Measurements from ENCODE around the gene GLT6D1.
"Not testable (repeated sequence)": the region's sequence is repeated elsewhere in the genome, so short reads cannot be mapped to it uniquely, and the experiment has no call there.

The GLT6D1 gene

GRCh38 chr9:135639196-135639595 lies at the start of gene GLT6D1:
Gene GLT6D1, minus strand, starts transcription at chr9:135639540. Its CDS starts 353 bp downstream, at chr9:135639187.
- no peak for DNase-seq

- no peak for DNase-seq
Observed at GRCh38 chr9:135689011-135689410, 49.7 kb upstream of the GLT6D1 start.

GRCh38 chr9:135687216-135687615 lies 47.9 kb upstream of the GLT6D1 start:
- DNase-seq, result no peak

- DNase-seq, result no peak
Observed at GRCh38 chr9:135684691-135685090, 45.4 kb upstream of the GLT6D1 start.

GRCh38 chr9:135683401-135684034 lies 44.2 kb upstream of the GLT6D1 start:
- DNase-seq, result no peak

- DNase-seq, result no peak
Observed at GRCh38 chr9:135681161-135681560, 41.8 kb upstream of the GLT6D1 start.

GRCh38 chr9:135680056-135680455 lies 40.7 kb upstream of the GLT6D1 start:
- DNase-seq, result no peak

GRCh38 chr9:135678236-135679017 lies 39.1 kb upstream of the GLT6D1 start:
- no peak for DNase-seq

- no peak for DNase-seq
Observed at GRCh38 chr9:135677641-135678168, 38.4 kb upstream of the GLT6D1 start.

- DNase-seq, result no peak
Observed at GRCh38 chr9:135676891-135677290, 37.6 kb upstream of the GLT6D1 start.

GRCh38 chr9:135674977-135675376 lies 35.6 kb upstream of the GLT6D1 start:
- DNase-seq, result no peak

- no peak for DNase-seq
Observed at GRCh38 chr9:135673941-135674340, 34.6 kb upstream of the GLT6D1 start.

GRCh38 chr9:135672786-135673185 lies 33.4 kb upstream of the GLT6D1 start:
- DNase-seq, result not testable (repeated sequence)

GRCh38 chr9:135671591-135672041 lies 32.3 kb upstream of the GLT6D1 start:
- no peak for DNase-seq

GRCh38 chr9:135670721-135671590 lies 31.6 kb upstream of the GLT6D1 start:
- no peak for DNase-seq

GRCh38 chr9:135669616-135670285 lies 30.4 kb upstream of the GLT6D1 start:
- DNase-seq, result no peak

- DNase-seq, result not testable (repeated sequence)
Observed at GRCh38 chr9:135669018-135669417, 29.7 kb upstream of the GLT6D1 start.

- no peak for DNase-seq
Observed at GRCh38 chr9:135667463-135668001, 28.2 kb upstream of the GLT6D1 start.

- no peak for DNase-seq
Observed at GRCh38 chr9:135666534-135667462, 27.5 kb upstream of the GLT6D1 start.

- DNase-seq, result no peak
Observed at GRCh38 chr9:135665795-135666189, 26.5 kb upstream of the GLT6D1 start.
